Measurements from ENCODE around the gene IFI6. TPM values are rescaled to one million over a fixed set of nuclear protein-coding genes. Genes with fewer than 3 reads are reported as not detected.

The IFI6 gene
- total RNA-seq, 1 donor, result 497 TPM

- Histone ChIP-seq H3K79me2 (ENCODE audit: insufficient read depth, low read length) (no peaks in the 10 kb centered on the region), H3K4me2 (ENCODE audit: insufficient read depth, low read length) (no peak overlapping the region), H3K27ac (ENCODE audit: low read depth, low read length) (no peak overlapping the region), H3K4me1 (ENCODE audit: insufficient read depth, low read length) (peaks cover 12% of the 10 kb centered on the region), H3K36me3 (ENCODE audit: insufficient read depth, low read length) (no peaks in the 10 kb centered on the region), H3K9me3 (ENCODE audit: low read depth, low read length) (no peaks in the 10 kb centered on the region), H2AFZ (ENCODE audit: low read length) (no peak overlapping the region), H3K4me3 (ENCODE audit: insufficient read depth, low read length) (no peak overlapping the region), H4K20me1 (ENCODE audit: insufficient read depth, low read length) (no peaks in the 10 kb centered on the region), H3K27me3 (ENCODE audit: insufficient read depth, low read length) (no peaks in the 10 kb centered on the region)
- no peak for DNase-seq (ENCODE audit: insufficient read length, low spot score, missing footprints)
- TF ChIP-seq, protein P1, sequence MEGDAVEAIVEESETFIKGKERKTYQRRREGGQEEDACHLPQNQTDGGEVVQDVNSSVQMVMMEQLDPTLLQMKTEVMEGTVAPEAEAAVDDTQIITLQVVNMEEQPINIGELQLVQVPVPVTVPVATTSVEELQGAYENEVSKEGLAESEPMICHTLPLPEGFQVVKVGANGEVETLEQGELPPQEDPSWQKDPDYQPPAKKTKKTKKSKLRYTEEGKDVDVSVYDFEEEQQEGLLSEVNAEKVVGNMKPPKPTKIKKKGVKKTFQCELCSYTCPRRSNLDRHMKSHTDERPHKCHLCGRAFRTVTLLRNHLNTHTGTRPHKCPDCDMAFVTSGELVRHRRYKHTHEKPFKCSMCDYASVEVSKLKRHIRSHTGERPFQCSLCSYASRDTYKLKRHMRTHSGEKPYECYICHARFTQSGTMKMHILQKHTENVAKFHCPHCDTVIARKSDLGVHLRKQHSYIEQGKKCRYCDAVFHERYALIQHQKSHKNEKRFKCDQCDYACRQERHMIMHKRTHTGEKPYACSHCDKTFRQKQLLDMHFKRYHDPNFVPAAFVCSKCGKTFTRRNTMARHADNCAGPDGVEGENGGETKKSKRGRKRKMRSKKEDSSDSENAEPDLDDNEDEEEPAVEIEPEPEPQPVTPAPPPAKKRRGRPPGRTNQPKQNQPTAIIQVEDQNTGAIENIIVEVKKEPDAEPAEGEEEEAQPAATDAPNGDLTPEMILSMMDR (IDR thresholded peaks at IDR 0.05; ENCODE audit: extremely low read depth, low read depth, low read length), result no peak
These were observed 23.2 kb downstream of the IFI6 start for GRCh38 chr1:27648602-27649305.

- Histone ChIP-seq H3K4me1 (ENCODE audit: insufficient read depth, low read length) (peaks cover 12% of the 10 kb centered on the region), H3K9me3 (ENCODE audit: low read depth, low read length) (no peaks in the 10 kb centered on the region), H4K20me1 (ENCODE audit: insufficient read depth, low read length) (no peaks in the 10 kb centered on the region), H3K4me3 (ENCODE audit: insufficient read depth, low read length) (no peak overlapping the region), H3K36me3 (ENCODE audit: insufficient read depth, low read length) (no peaks in the 10 kb centered on the region), H3K27ac (ENCODE audit: low read depth, low read length) (no peak overlapping the region), H3K27me3 (ENCODE audit: insufficient read depth, low read length) (no peaks in the 10 kb centered on the region), H2AFZ (ENCODE audit: low read length) (no peak overlapping the region), H3K4me2 (ENCODE audit: insufficient read depth, low read length) (no peak overlapping the region), H3K79me2 (ENCODE audit: insufficient read depth, low read length) (no peaks in the 10 kb centered on the region)
- TF ChIP-seq, protein P1 (IDR thresholded peaks at IDR 0.05; ENCODE audit: extremely low read depth, low read depth, low read length), result no peak
- no peak for DNase-seq (ENCODE audit: insufficient read length, low spot score, missing footprints)
These were observed 24.7 kb downstream of the IFI6 start for GRCh38 chr1:27647328-27647727.

- Histone ChIP-seq H3K4me1 (ENCODE audit: insufficient read depth, low read length) (peaks cover 12% of the 10 kb centered on the region), H3K36me3 (ENCODE audit: insufficient read depth, low read length) (no peaks in the 10 kb centered on the region), H2AFZ (ENCODE audit: low read length) (no peak overlapping the region), H4K20me1 (ENCODE audit: insufficient read depth, low read length) (no peaks in the 10 kb centered on the region), H3K4me2 (ENCODE audit: insufficient read depth, low read length) (no peak overlapping the region), H3K27ac (ENCODE audit: low read depth, low read length) (no peak overlapping the region), H3K79me2 (ENCODE audit: insufficient read depth, low read length) (no peaks in the 10 kb centered on the region), H3K9me3 (ENCODE audit: low read depth, low read length) (no peaks in the 10 kb centered on the region), H3K27me3 (ENCODE audit: insufficient read depth, low read length) (no peaks in the 10 kb centered on the region), H3K4me3 (ENCODE audit: insufficient read depth, low read length) (no peak overlapping the region)
- TF ChIP-seq, protein P1 (IDR thresholded peaks at IDR 0.05; ENCODE audit: extremely low read depth, low read depth, low read length), result no peak
- no peak for DNase-seq (ENCODE audit: insufficient read length, low spot score, missing footprints)
These were observed 25.3 kb downstream of the IFI6 start for GRCh38 chr1:27646676-27647075.

DNA sequence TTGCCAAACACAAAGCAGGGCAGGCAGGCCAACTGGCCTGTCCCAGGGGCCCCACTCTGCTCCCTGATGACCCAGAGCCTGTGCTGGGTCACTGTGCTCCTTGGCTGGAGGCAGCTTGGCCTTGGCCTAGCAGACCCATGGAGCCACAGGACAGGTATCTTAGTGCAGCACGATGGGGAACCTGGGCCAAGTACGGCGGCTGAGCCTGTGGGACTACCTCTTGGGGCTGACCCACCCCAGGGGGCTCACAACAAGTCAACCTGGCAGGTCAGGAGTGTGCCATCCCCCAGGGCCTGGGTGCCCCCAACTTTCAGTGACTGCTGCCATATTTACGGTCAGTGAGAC lies 26.9 kb downstream of the IFI6 start:
- no peaks in the 10 kb centered on the region for H3K27me3 ChIP-seq (ENCODE audit: insufficient read depth, low read length)
- no peaks in the 10 kb centered on the region for H3K9me3 ChIP-seq (ENCODE audit: low read depth, low read length)
- no peak overlapping the region for H2AFZ ChIP-seq (ENCODE audit: low read length)
- no peak overlapping the region for H3K4me2 ChIP-seq (ENCODE audit: insufficient read depth, low read length)
- peaks cover under 1% of the 10 kb centered on the region for H3K4me1 ChIP-seq (ENCODE audit: insufficient read depth, low read length)
- no peak overlapping the region for H3K27ac ChIP-seq (ENCODE audit: low read depth, low read length)
- no peaks in the 10 kb centered on the region for H3K36me3 ChIP-seq (ENCODE audit: insufficient read depth, low read length)
- no peaks in the 10 kb centered on the region for H4K20me1 ChIP-seq (ENCODE audit: insufficient read depth, low read length)
- TF ChIP-seq, protein P1 (IDR thresholded peaks at IDR 0.05; ENCODE audit: extremely low read depth, low read depth, low read length), result no peak
- no peaks in the 10 kb centered on the region for H3K79me2 ChIP-seq (ENCODE audit: insufficient read depth, low read length)
- H3K4me3 ChIP-seq (ENCODE audit: insufficient read depth, low read length), result no peak overlapping the region
- peak; percentile 4 for DNase-seq (ENCODE audit: insufficient read length, low spot score, missing footprints)

Data from osteoblast (primary cell).